ENCODE results near the gene PHACTR3. TPM values are rescaled to one million over a fixed set of nuclear protein-coding genes. Genes with fewer than 3 reads are reported as not detected.

Gene PHACTR3
- total and polyA plus RNA-seq, 2 donors (not counting 1 experiment from before 2014, with no cell fraction given), result not detected

- H3K4me1 ChIP-seq (ENCODE audit: control insufficient read depth, extremely low read depth, insufficient read depth, low read length), result no peaks in the 10 kb centered on the region
- H2AFZ ChIP-seq (ENCODE audit: low read length), result no peak overlapping the region
- H3K36me3 ChIP-seq (ENCODE audit: control insufficient read depth, insufficient read depth, low read length), result no peaks in the 10 kb centered on the region
- no peak overlapping the region for H3K9ac ChIP-seq (ENCODE audit: insufficient read depth, low read length)
- H3K4me3 ChIP-seq (replicated peaks in 1 of 4; ENCODE audit: control extremely low read depth in 1 of 4, insufficient read depth in 1 of 4, low read depth in 3 of 4, low read length in 4 of 4), result no peak overlapping the region
- H3K27me3 ChIP-seq (ENCODE audit: control insufficient read depth, insufficient read depth, low read length), result no peaks in the 10 kb centered on the region
- no peak for DNase-seq (ENCODE audit: low read depth in 2 of 2)
- no peak overlapping the region for H3K4me2 ChIP-seq (ENCODE audit: extremely low read depth, insufficient read depth, low read length)
- no peaks in the 10 kb centered on the region for H4K20me1 ChIP-seq (ENCODE audit: control insufficient read depth, extremely low read depth, insufficient read depth, low read length)
- TF ChIP-seq CTCF (conservative IDR thresholded peaks at IDR 0.05 in 1 of 2, IDR thresholded peaks at IDR 0.05 in 1 of 2; ENCODE audit: low read depth in 1 of 2, low read length in 2 of 2), result no peak
- no peak for TF ChIP-seq EZH2 (IDR thresholded peaks at IDR 0.05; ENCODE audit: low read length, missing control alignments)
- H3K79me2 ChIP-seq (ENCODE audit: control insufficient read depth, insufficient read depth, low read length), result no peaks in the 10 kb centered on the region
- no peaks in the 10 kb centered on the region for H3K9me3 ChIP-seq (ENCODE audit: control insufficient read depth, insufficient read depth, low read depth, low read length)
- no peak overlapping the region for H3K27ac ChIP-seq (ENCODE audit: insufficient read depth, low read length)
Measured at GRCh38 chr20:59825563-59825920, 221.2 kb downstream of the PHACTR3 start.

- Histone ChIP-seq H3K4me1 (ENCODE audit: control insufficient read depth, extremely low read depth, insufficient read depth, low read length) (no peaks in the 10 kb centered on the region), H2AFZ (ENCODE audit: low read length) (no peak overlapping the region), H3K4me2 (ENCODE audit: extremely low read depth, insufficient read depth, low read length) (no peak overlapping the region), H3K79me2 (ENCODE audit: control insufficient read depth, insufficient read depth, low read length) (no peaks in the 10 kb centered on the region), H3K36me3 (ENCODE audit: control insufficient read depth, insufficient read depth, low read length) (no peaks in the 10 kb centered on the region), H3K9ac (ENCODE audit: insufficient read depth, low read length) (no peak overlapping the region), H4K20me1 (ENCODE audit: control insufficient read depth, extremely low read depth, insufficient read depth, low read length) (no peaks in the 10 kb centered on the region), H3K9me3 (ENCODE audit: control insufficient read depth, insufficient read depth, low read depth, low read length) (no peaks in the 10 kb centered on the region), H3K27ac (ENCODE audit: insufficient read depth, low read length) (no peak overlapping the region), H3K4me3 (replicated peaks in 1 of 4; ENCODE audit: control extremely low read depth in 1 of 4, insufficient read depth in 1 of 4, low read depth in 3 of 4, low read length in 4 of 4) (no peak overlapping the region), H3K27me3 (ENCODE audit: control insufficient read depth, insufficient read depth, low read length) (no peaks in the 10 kb centered on the region)
- TF ChIP-seq EZH2 (IDR thresholded peaks at IDR 0.05; ENCODE audit: low read length, missing control alignments) (no peak), CTCF (conservative IDR thresholded peaks at IDR 0.05 in 1 of 2, IDR thresholded peaks at IDR 0.05 in 1 of 2; ENCODE audit: low read depth in 1 of 2, low read length in 2 of 2) (no peak)
- no peak for DNase-seq (ENCODE audit: low read depth in 2 of 2)
Measured at GRCh38 chr20:59825944-59826759, 221.8 kb downstream of the PHACTR3 start.

DNA sequence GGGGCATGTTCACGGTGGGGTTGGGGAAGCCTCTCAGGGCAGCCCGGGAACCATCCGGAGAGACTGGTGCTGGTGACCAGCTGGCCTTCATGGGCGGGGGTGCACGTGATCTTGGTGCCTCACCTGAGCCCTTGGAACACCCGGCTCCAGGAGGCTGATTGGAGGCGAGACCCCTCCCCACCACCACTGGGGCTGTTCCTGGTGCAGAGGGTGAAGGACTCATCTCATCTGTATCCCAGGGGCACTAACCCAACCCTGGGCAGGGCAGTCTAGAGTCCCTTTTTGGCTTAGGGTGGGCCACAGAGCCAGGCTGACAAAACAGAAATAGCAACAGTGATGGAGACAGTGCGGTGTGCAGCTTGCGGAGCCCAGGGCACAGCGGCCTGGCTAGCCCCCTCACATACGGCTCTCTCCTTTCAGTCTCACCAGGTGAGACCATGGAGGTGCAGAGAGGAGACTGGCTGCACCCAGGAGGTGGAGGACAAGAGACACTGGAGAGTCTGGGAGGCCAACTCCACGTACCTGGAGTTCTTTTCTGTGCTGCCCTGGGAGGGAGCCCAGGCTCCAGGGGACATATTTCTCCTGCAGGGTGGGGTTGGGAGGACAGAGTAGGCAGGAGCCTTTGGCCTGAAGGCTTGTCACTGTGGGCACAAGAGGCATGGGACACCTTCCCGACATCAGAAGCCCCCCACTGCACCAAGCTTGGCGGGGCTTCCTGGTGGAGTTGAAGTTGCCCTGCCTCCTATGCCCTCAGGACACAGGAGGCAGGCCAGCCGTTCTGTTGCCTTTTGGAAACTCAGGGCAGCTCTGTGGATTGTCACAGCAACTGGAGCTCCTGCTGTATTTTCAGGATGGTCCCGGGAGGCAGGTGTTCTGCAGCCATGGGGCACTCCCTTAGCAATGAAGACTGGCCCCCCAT, 223.1 kb downstream of the PHACTR3 start:
- Histone ChIP-seq H3K4me3 (replicated peaks in 1 of 4; ENCODE audit: control extremely low read depth in 1 of 4, insufficient read depth in 1 of 4, low read depth in 3 of 4, low read length in 4 of 4) (no peak overlapping the region), H3K4me2 (ENCODE audit: extremely low read depth, insufficient read depth, low read length) (no peak overlapping the region), H3K27ac (ENCODE audit: insufficient read depth, low read length) (no peak overlapping the region), H3K27me3 (ENCODE audit: control insufficient read depth, insufficient read depth, low read length) (no peaks in the 10 kb centered on the region), H3K36me3 (ENCODE audit: control insufficient read depth, insufficient read depth, low read length) (no peaks in the 10 kb centered on the region), H3K9ac (ENCODE audit: insufficient read depth, low read length) (no peak overlapping the region), H3K9me3 (ENCODE audit: control insufficient read depth, insufficient read depth, low read depth, low read length) (no peaks in the 10 kb centered on the region), H3K4me1 (ENCODE audit: control insufficient read depth, extremely low read depth, insufficient read depth, low read length) (no peaks in the 10 kb centered on the region), H4K20me1 (ENCODE audit: control insufficient read depth, extremely low read depth, insufficient read depth, low read length) (no peaks in the 10 kb centered on the region), H3K79me2 (ENCODE audit: control insufficient read depth, insufficient read depth, low read length) (no peaks in the 10 kb centered on the region), H2AFZ (ENCODE audit: low read length) (no peak overlapping the region)
- DNase-seq (ENCODE audit: low read depth in 2 of 2), result no peak
- TF ChIP-seq CTCF (conservative IDR thresholded peaks at IDR 0.05 in 1 of 2, IDR thresholded peaks at IDR 0.05 in 1 of 2; ENCODE audit: low read depth in 1 of 2, low read length in 2 of 2) (no peak), EZH2 (IDR thresholded peaks at IDR 0.05; ENCODE audit: low read length, missing control alignments) (no peak)
